Body of pancreas (tissue), 4 donors: ENCODE data around the gene GLCCI1. TPM values are rescaled to one million over a fixed set of nuclear protein-coding genes. Genes with fewer than 3 reads are reported as not detected.

ENCODE experiments used
- ATAC-seq: fragments of 150-250 bp; one replicate; pipeline ENCODE4 v1.9.1; 2016
- DNase-seq, 4 donors: peaks; one replicate each; pipeline ENCODE4 v3.0.0-alpha.2; 2019
- H3K27ac ChIP-seq, 4 donors: fragments of 200-600 bp; sonication (generic); 1 replicate in 3 of 4; 2 replicates in 1 of 4; pipeline versions ENCODE4 v1.5.1 to v1.6.1; 2016 to 2019; ENCODE audit warnings: mild to moderate bottlenecking in 1 of 4, mixed read lengths in 1 of 4, moderate library complexity in 1 of 4
- H3K27me3 ChIP-seq, 2 donors: fragments of 200-600 bp; sonication (generic); one replicate each; pipeline ENCODE4 v1.6.0; 2016; ENCODE audit warnings: mild to moderate bottlenecking in 1 of 2
- H3K36me3 ChIP-seq, 2 donors: fragments of 200-600 bp; sonication (generic); replicated peaks in 1 of 2; 2 replicates each; pipeline ENCODE4 v1.5.1; 2016; ENCODE audit warnings: low read depth in 2 of 2; ENCODE audit not compliant: insufficient read depth in 1 of 2
- H3K4me1 ChIP-seq: fragments of 200-600 bp; sonication (generic); one replicate; pipeline ENCODE4 v1.6.0; 2016
- H3K4me3 ChIP-seq, 2 donors: fragments of 200-600 bp; sonication (generic); 1 replicate in 1 of 2; 2 replicates in 1 of 2; pipeline ENCODE4 v1.5.1; 2016 to 2019
- H3K9me3 ChIP-seq, 3 donors: fragments of 200-600 bp; sonication (generic); 1 replicate in 2 of 3; 2 replicates in 1 of 3; pipeline ENCODE4 v1.5.1; 2016
- CTCF ChIP-seq, 7 experiments: fragments of 450-650 bp in 4 of 7; fragments of 200-600 bp in 3 of 7; sonication (generic) in 3 of 7; IDR thresholded peaks; one replicate each; pipeline ENCODE4 v1.5.1; 2016 to 2019; ENCODE audit warnings: antibody characterized with exemption in 7 of 7
- POLR2A ChIP-seq, 3 donors: fragments of 450-650 bp; IDR thresholded peaks; one replicate each; pipeline ENCODE4 v1.6.1; 2016; ENCODE audit warnings: antibody characterized with exemption in 3 of 3, mild to moderate bottlenecking in 2 of 3
- WGBS, 2 donors: methylation state at CpG; one replicate each; pipeline ENCODE4 v1.1.5; 2017; 5-methylcytosine and 5-hydroxymethylcytosine counted together
- intact Hi-C: fragments of 100-400 bp; cut with DNase I; formaldehyde crosslinking; loops from one replicate; pipeline ENCODE4 v1.15.1; 2023
- total RNA-seq, 2 donors: library from RNA; depleted of rRNA; stranded (reverse); fragments of >200 nt; gene quantifications; one replicate each; pipeline ENCODE4 v1.1.0, GENCODE V29; 2016

GLCCI1 gene
- total RNA-seq, 2 donors from 2014 or later = 5.9 to 8.3 TPM

- H3K27ac ChIP-seq = no peak overlapping the region
- no peaks in the 10 kb centered on the region for H3K9me3 ChIP-seq
- intact Hi-C loops = no loop called here
- no peaks in the 10 kb centered on the region for H3K27me3 ChIP-seq
- peak; percentile 63 for ATAC-seq
- peak; percentile 18 to 67 (median 51) for TF ChIP-seq CTCF (IDR thresholded peaks at IDR 0.05)
- no peak for TF ChIP-seq POLR2A (IDR thresholded peaks at IDR 0.05)
- WGBS, 2 donors = 92 to 94% methylated on average over 2 of the region's 2 CpGs
- H3K4me3 ChIP-seq = no peak overlapping the region
- no peaks in the 10 kb centered on the region for H3K4me1 ChIP-seq
- DNase-seq = no peak
- H3K36me3 ChIP-seq = no peaks in the 10 kb centered on the region
Measured at GRCh38 chr7:8035647-8036518, 67.3 kb downstream of the GLCCI1 start.

- intact Hi-C loops = no loop called here
- H3K4me3 ChIP-seq = no peak overlapping the region
- H3K4me1 ChIP-seq = no peaks in the 10 kb centered on the region
- ATAC-seq = no peak
- 85 to 89% methylated on average over 3 of the region's 3 CpGs for WGBS, 2 donors
- no peak for DNase-seq
- H3K27me3 ChIP-seq = no peaks in the 10 kb centered on the region
- no peaks in the 10 kb centered on the region for H3K36me3 ChIP-seq
- no peak overlapping the region for H3K27ac ChIP-seq
- no peak for TF ChIP-seq POLR2A (IDR thresholded peaks at IDR 0.05)
- no peak for TF ChIP-seq CTCF (IDR thresholded peaks at IDR 0.05)
- H3K9me3 ChIP-seq = no peaks in the 10 kb centered on the region
Measured at GRCh38 chr7:8037151-8037550, 68.6 kb downstream of the GLCCI1 start.

DNA sequence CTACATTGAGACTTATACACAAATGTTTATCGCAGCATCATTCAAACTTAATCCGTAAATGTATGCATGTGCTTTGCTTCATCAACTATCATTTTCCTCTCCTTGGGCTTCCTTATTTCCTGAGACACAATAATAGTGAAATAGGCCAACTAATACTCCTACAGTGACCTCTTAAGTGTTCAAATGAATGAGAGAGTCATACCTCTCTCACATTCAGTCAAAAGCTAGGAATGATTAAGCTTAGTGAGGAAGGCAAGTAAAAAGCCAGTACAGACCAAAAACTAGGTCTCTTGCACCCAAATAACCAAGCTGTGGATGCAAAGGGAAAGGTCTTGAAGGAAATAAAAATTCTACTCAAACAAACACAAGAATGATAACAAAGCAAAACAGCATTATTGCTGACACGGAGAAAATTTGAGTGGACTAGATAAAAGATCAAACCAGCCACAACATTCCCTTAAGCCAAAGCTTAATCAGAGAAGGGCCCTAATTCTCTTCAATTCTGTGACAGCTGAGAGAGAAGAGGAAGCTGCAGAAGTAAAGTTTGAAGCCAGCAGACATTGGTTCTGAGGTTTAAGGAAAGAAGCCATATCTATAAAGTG lies 72.3 kb downstream of the GLCCI1 start:
- WGBS, 2 donors = 75 to 88% methylated on average over 3 of the region's 3 CpGs
- TF ChIP-seq CTCF (IDR thresholded peaks at IDR 0.05) = no peak
- no peak for TF ChIP-seq POLR2A (IDR thresholded peaks at IDR 0.05)
- no peaks in the 10 kb centered on the region for H3K4me1 ChIP-seq
- H3K36me3 ChIP-seq = no peaks in the 10 kb centered on the region
- no peaks in the 10 kb centered on the region for H3K9me3 ChIP-seq
- intact Hi-C loops = no loop called here
- DNase-seq = no peak
- H3K4me3 ChIP-seq = no peak overlapping the region
- H3K27ac ChIP-seq = no peak overlapping the region
- ATAC-seq = no peak
- H3K27me3 ChIP-seq = no peaks in the 10 kb centered on the region

- TF ChIP-seq CTCF (IDR thresholded peaks at IDR 0.05) (no peak), POLR2A (IDR thresholded peaks at IDR 0.05) (no peak)
- no peaks in the 10 kb centered on the region for H3K27me3 ChIP-seq
- intact Hi-C loops = no loop called here
- no peak for DNase-seq
- no peak overlapping the region for H3K4me3 ChIP-seq
- H3K4me1 ChIP-seq = no peaks in the 10 kb centered on the region
- 93% methylated on average over 3 of the region's 3 CpGs for WGBS, 2 donors
- no peak for ATAC-seq
- H3K9me3 ChIP-seq = no peaks in the 10 kb centered on the region
- no peak overlapping the region for H3K27ac ChIP-seq
- H3K36me3 ChIP-seq = no peaks in the 10 kb centered on the region
Measured at GRCh38 chr7:8042796-8043535, 74.4 kb downstream of the GLCCI1 start.
